Esophagus muscularis mucosa (tissue), 4 donors: ENCODE data around the gene CCDC34. TPM values are rescaled to one million over a fixed set of nuclear protein-coding genes. Genes with fewer than 3 reads are reported as not detected.

Source experiments
- DNase-seq: peaks from one replicate; pipeline ENCODE4 v3.0.0-alpha.2; 2017; ENCODE audit errors: extremely low spot score
- H3K27ac ChIP-seq, 4 donors: fragments of 200-600 bp; sonication (generic); replicated peaks in 1 of 4; 1 replicate in 3 of 4; 2 replicates in 1 of 4; pipeline ENCODE4 v1.5.1; 2016 to 2019; ENCODE audit warnings: mild to moderate bottlenecking in 1 of 4
- H3K27me3 ChIP-seq, 4 donors: fragments of 200-600 bp; sonication (generic); one replicate each; pipeline versions ENCODE4 v1.5.1 to v1.6.0; 2016 to 2019
- H3K36me3 ChIP-seq, 4 donors: fragments of 200-600 bp; sonication (generic); one replicate each; pipeline ENCODE4 v1.5.1; 2016 to 2019
- H3K4me1 ChIP-seq, 4 donors: fragments of 200-600 bp; sonication (generic); one replicate each; pipeline ENCODE4 v1.5.1; 2016 to 2019
- H3K4me3 ChIP-seq, 4 donors: fragments of 200-600 bp; sonication (generic); 1 replicate in 2 of 4; 2 replicates in 2 of 4; pipeline ENCODE4 v1.5.1; 2016 to 2019; ENCODE audit warnings: mild to moderate bottlenecking in 4 of 4, moderate library complexity in 1 of 4
- H3K9me3 ChIP-seq, 4 donors: fragments of 200-600 bp; sonication (generic); 1 replicate in 3 of 4; 2 replicates in 1 of 4; pipeline ENCODE4 v1.5.1; 2016 to 2019
- EP300 ChIP-seq: sonication (generic); formaldehyde crosslinking; IDR thresholded peaks from one replicate; pipeline ENCODE4 v1.6.1; 2017; ENCODE audit warnings: antibody characterized with exemption
- POLR2A ChIP-seq: fragments of 450-650 bp; IDR thresholded peaks from one replicate; pipeline ENCODE4 v1.6.1; 2017; ENCODE audit warnings: antibody characterized with exemption, moderate library complexity, mild to moderate bottlenecking, low read depth
- POLR2AphosphoS5 ChIP-seq, 2 donors: sonication (generic); formaldehyde crosslinking; IDR thresholded peaks; one replicate each; pipeline ENCODE4 v1.6.1; 2017; ENCODE audit warnings: antibody characterized with exemption in 2 of 2
- WGBS: methylation state at CpG from one replicate; pipeline ENCODE4 v1.1.5; 2018; 5-methylcytosine and 5-hydroxymethylcytosine counted together
- intact Hi-C: fragments of 100-400 bp; cut with DNase I; formaldehyde crosslinking; loops from one replicate; pipeline ENCODE4 v1.15.1; 2023
- total RNA-seq, 4 donors: library from RNA; depleted of rRNA; stranded (reverse); fragments of >200 nt; gene quantifications; one replicate each; pipeline versions ENCODE4 v1.1.0 to v1.2.1, GENCODE V29; 2016
- TF ChIP-seq, protein P1 (sequence below), 3 experiments: fragments of 200-600 bp in 2 of 3; fragments of 450-650 bp in 1 of 3; sonication (generic) in 2 of 3; IDR thresholded peaks; one replicate each; pipeline ENCODE4 v1.5.1; 2017 to 2019; ENCODE audit warnings: antibody characterized with exemption in 3 of 3, mild to moderate bottlenecking in 2 of 3, moderate library complexity in 1 of 3

Gene CCDC34
- total RNA-seq, 4 donors from 2014 or later: 0.83 to 1.5 (median 1.2) TPM

DNA sequence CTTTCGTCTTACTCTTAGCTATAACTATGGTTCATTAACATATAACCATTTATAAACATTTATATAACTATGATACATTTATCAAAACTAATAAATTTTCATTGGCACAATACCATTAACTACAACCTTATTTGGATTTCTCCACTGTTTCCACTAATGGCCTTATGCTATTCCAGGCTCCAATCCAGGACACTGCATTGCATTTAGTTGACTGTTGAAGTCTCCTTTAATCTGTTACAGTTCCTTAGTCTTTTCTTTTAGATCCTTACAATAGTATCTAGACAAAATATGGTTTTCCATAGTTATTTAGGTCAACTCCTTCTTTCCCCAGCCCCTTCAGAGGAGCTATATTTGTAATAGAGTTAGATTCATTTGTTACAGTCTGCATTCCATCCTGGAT, 47.2 kb downstream of the CCDC34 start:
- WGBS: 98% methylated on average over 1 of the region's 1 CpG
- H3K36me3 ChIP-seq: no peaks in the 10 kb centered on the region
- H3K4me1 ChIP-seq: no peaks in the 10 kb centered on the region
- no peak for DNase-seq
- H3K9me3 ChIP-seq: no peaks in the 10 kb centered on the region
- H3K4me3 ChIP-seq: no peak overlapping the region
- no peak overlapping the region for H3K27ac ChIP-seq
- H3K27me3 ChIP-seq: no peaks in the 10 kb centered on the region
- intact Hi-C loops: no loop called here
- TF ChIP-seq POLR2AphosphoS5 (IDR thresholded peaks at IDR 0.05): no peak
- TF ChIP-seq, protein P1, sequence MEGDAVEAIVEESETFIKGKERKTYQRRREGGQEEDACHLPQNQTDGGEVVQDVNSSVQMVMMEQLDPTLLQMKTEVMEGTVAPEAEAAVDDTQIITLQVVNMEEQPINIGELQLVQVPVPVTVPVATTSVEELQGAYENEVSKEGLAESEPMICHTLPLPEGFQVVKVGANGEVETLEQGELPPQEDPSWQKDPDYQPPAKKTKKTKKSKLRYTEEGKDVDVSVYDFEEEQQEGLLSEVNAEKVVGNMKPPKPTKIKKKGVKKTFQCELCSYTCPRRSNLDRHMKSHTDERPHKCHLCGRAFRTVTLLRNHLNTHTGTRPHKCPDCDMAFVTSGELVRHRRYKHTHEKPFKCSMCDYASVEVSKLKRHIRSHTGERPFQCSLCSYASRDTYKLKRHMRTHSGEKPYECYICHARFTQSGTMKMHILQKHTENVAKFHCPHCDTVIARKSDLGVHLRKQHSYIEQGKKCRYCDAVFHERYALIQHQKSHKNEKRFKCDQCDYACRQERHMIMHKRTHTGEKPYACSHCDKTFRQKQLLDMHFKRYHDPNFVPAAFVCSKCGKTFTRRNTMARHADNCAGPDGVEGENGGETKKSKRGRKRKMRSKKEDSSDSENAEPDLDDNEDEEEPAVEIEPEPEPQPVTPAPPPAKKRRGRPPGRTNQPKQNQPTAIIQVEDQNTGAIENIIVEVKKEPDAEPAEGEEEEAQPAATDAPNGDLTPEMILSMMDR (IDR thresholded peaks at IDR 0.05): no peak

DNA sequence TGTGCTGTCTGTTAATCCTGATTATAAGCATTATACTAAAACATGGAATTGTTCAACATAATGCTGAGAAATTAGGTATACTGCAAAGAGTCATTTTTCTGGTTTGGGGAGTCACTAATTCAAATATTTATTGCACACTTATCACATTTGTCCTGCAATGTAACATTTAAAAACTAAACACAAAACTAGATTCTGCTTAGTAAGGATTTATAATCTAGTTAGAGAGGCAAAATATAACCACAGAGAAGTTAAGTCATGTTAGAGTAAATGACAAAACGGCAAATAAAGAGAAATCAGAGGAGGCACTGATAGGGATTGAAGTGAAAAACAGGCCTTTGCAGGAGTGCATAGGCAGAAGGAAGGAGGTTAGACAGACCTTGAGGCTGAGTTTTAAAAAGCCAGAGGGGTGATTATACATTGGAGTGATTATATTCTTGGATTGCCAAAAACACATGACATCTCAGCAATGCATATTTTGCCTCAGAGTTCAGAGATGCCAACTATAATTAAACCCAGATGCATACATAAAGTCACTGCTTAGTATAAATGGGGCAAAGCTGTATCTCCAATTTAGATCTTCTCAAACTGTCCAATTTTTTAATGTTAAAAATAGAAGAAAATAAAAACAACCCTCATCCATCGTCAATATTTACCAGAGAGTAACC, 49.7 kb downstream of the CCDC34 start:
- intact Hi-C loops: no loop called here
- Histone ChIP-seq H3K4me3 (no peak overlapping the region), H3K27ac (no peak overlapping the region), H3K4me1 (no peaks in the 10 kb centered on the region), H3K9me3 (no peaks in the 10 kb centered on the region), H3K36me3 (no peaks in the 10 kb centered on the region), H3K27me3 (no peaks in the 10 kb centered on the region)
- WGBS: 83% methylated on average over 2 of the region's 2 CpGs
- no peak for TF ChIP-seq POLR2A
- no peak for TF ChIP-seq EP300
- TF ChIP-seq, protein P1 (IDR thresholded peaks at IDR 0.05): no peak
- TF ChIP-seq POLR2AphosphoS5 (IDR thresholded peaks at IDR 0.05): no peak
- no peak for DNase-seq

DNA sequence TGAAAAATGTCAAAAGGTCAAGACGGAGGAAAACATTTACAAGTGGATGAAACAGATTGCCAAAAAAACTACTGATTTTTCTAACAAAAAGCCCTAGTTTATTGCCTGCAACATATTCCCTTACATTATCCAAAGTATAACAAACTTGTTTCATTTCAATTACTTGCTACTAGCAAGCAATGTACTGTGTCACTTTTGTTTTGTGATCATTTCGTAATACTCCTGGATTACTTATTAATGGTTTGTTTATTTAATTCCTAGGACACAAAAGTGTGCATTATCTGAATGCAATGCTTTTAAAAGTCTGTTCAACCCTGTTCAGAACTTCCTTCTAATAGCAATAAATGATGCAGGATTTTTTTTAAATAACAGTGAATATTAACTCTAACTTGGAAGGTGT, 50.9 kb downstream of the CCDC34 start:
- no peak for DNase-seq
- WGBS: 96% methylated on average over 2 of the region's 2 CpGs
- Histone ChIP-seq H3K4me1 (no peaks in the 10 kb centered on the region), H3K27me3 (no peaks in the 10 kb centered on the region), H3K4me3 (no peak overlapping the region), H3K9me3 (no peaks in the 10 kb centered on the region), H3K27ac (no peak overlapping the region), H3K36me3 (no peaks in the 10 kb centered on the region)
- intact Hi-C loops: no loop called here
- TF ChIP-seq EP300 (no peak), POLR2A (no peak)
- TF ChIP-seq, protein P1 (IDR thresholded peaks at IDR 0.05): no peak

DNA sequence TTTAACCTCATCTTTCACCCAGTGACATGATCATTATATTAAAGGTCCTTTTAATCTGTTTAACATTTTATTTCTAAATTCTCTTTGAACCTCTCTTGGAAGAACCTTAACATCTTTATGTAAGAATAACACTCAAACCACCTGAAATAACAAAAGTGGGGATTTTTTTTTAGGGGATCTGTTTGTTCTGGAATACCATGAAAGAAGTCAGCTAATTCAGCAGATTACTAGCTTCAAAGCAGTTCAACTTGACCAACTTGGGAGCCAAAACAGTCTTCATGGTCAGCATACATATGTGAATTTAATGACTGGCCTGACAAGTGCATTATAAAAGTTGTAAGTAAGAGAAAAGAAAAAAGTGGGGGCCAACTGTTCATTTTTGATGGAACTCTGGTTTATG, 52.3 kb downstream of the CCDC34 start:
- no peaks in the 10 kb centered on the region for H3K36me3 ChIP-seq
- no peak overlapping the region for H3K4me3 ChIP-seq
- H3K27ac ChIP-seq: no peak overlapping the region
- intact Hi-C loops: no loop called here
- no peaks in the 10 kb centered on the region for H3K9me3 ChIP-seq
- H3K27me3 ChIP-seq: no peaks in the 10 kb centered on the region
- TF ChIP-seq POLR2A: no peak
- TF ChIP-seq, protein P1 (IDR thresholded peaks at IDR 0.05): no peak
- TF ChIP-seq EP300: no peak
- no peak for TF ChIP-seq POLR2AphosphoS5 (IDR thresholded peaks at IDR 0.05)
- no peaks in the 10 kb centered on the region for H3K4me1 ChIP-seq
- no peak for DNase-seq

DNA sequence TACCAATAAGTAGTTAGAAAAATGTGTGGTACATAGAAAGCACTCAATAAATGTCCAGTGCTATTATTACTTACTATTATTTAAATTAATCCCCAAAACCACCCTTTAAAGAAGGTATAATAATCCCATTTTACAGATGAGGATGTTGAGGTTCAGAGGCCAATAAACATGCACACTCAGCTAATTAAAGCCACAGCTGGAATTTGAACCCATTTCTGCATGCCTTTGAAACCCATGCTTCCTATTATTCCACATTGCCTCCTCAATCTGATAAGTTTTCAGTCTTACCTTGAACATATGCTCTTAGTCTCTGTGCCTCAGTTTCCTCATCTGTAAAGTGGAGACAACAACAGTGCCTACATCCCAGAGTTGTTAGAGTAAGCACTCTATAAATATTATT, 52.8 kb downstream of the CCDC34 start:
- no peak for DNase-seq
- H3K4me1 ChIP-seq: no peaks in the 10 kb centered on the region
- intact Hi-C loops: no loop called here
- H3K27ac ChIP-seq: no peak overlapping the region
- H3K4me3 ChIP-seq: no peak overlapping the region
- TF ChIP-seq, protein P1 (IDR thresholded peaks at IDR 0.05): no peak
- TF ChIP-seq EP300 (no peak), POLR2AphosphoS5 (IDR thresholded peaks at IDR 0.05) (no peak), POLR2A (no peak)
- no peaks in the 10 kb centered on the region for H3K27me3 ChIP-seq
- no peaks in the 10 kb centered on the region for H3K9me3 ChIP-seq
- H3K36me3 ChIP-seq: no peaks in the 10 kb centered on the region
